Upper lobe of right lung (tissue), 1 donor: Measurements from ENCODE around the gene SNX22. TPM values are rescaled to one million over a fixed set of nuclear protein-coding genes. Genes with fewer than 3 reads are reported as not detected.

ENCODE experiments used
- ATAC-seq: fragments of 200-7000 bp; cut with Tn5 transposase; one replicate; pipeline ENCODE4 v1.9.1; 2020; ENCODE audit warnings: mild to moderate bottlenecking, moderate library complexity
- DNase-seq: peaks from one replicate; pipeline ENCODE4 v3.0.0-alpha.2; 2020
- H3K27ac ChIP-seq: fragments of 200-600 bp; one replicate; pipeline ENCODE4 v1.8.0; 2022
- H3K27me3 ChIP-seq: fragments of 200-600 bp; one replicate; pipeline ENCODE4 v1.8.0; 2022; ENCODE audit warnings: mild to moderate bottlenecking
- H3K36me3 ChIP-seq: fragments of 200-600 bp; one replicate; pipeline ENCODE4 v1.8.0; 2022
- H3K4me1 ChIP-seq: fragments of 200-600 bp; one replicate; pipeline ENCODE4 v1.8.0; 2022
- H3K4me3 ChIP-seq: fragments of 200-600 bp; one replicate; pipeline ENCODE4 v1.8.0; 2022; ENCODE audit warnings: mild to moderate bottlenecking
- H3K9me3 ChIP-seq: fragments of 200-600 bp; one replicate; pipeline ENCODE4 v1.8.0; 2022
- intact Hi-C: fragments of 100-400 bp; cut with DNase I; formaldehyde crosslinking; loops from one replicate; pipeline ENCODE4 v1.11.0; 2022
- total RNA-seq: library from RNA; stranded (reverse); fragmentation: NEBNext Ultra II Directional; extraction: Animal tissue kit (Norgen Biotek cat#: 25700); gene quantifications from one replicate; pipeline ENCODE4 v1.2.1, GENCODE V29; 2021
- TF ChIP-seq, protein P1 (sequence below): fragments of 200-600 bp; IDR thresholded peaks from one replicate; pipeline ENCODE4 v1.8.0; 2022; ENCODE audit warnings: antibody characterized with exemption
- donor health status: DM: no; HTN: yes; CAD: no; lungs with severe emphysema.

Gene SNX22
- total RNA-seq, 1 donor from 2014 or later = 28.3 TPM

DNA sequence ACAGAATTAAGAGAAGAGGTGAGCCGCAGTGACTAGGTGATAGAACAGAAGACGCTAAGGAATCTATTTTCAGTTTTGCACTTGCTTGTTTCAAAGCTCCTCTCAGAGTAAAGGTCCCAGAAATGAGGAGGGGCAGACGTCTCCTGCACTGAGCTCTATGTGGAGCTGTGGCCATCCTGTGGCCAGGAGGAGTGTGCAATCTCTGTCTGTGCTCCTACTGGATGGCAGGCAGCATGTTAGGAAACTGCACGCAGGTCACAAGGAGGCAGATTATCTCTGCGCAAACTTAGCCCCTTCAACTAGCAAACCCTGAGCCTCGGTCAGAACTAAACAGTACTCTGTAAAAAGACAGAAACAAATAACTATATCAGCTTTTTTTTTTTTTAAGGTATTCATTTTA, 42.4 kb downstream of the SNX22 start:
- H3K9me3 ChIP-seq = no peaks in the 10 kb centered on the region
- H3K27ac ChIP-seq = no peak overlapping the region
- TF ChIP-seq, protein P1, sequence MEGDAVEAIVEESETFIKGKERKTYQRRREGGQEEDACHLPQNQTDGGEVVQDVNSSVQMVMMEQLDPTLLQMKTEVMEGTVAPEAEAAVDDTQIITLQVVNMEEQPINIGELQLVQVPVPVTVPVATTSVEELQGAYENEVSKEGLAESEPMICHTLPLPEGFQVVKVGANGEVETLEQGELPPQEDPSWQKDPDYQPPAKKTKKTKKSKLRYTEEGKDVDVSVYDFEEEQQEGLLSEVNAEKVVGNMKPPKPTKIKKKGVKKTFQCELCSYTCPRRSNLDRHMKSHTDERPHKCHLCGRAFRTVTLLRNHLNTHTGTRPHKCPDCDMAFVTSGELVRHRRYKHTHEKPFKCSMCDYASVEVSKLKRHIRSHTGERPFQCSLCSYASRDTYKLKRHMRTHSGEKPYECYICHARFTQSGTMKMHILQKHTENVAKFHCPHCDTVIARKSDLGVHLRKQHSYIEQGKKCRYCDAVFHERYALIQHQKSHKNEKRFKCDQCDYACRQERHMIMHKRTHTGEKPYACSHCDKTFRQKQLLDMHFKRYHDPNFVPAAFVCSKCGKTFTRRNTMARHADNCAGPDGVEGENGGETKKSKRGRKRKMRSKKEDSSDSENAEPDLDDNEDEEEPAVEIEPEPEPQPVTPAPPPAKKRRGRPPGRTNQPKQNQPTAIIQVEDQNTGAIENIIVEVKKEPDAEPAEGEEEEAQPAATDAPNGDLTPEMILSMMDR = no peak
- no peaks in the 10 kb centered on the region for H3K27me3 ChIP-seq
- ATAC-seq (no peak), DNase-seq (no peak)
- H3K4me1 ChIP-seq = no peaks in the 10 kb centered on the region
- intact Hi-C loops = no loop called here
- peaks cover 13% of the 10 kb centered on the region for H3K36me3 ChIP-seq
- no peak overlapping the region for H3K4me3 ChIP-seq

- ATAC-seq (no peak), DNase-seq (no peak)
- Histone ChIP-seq H3K36me3 (peaks cover 26% of the 10 kb centered on the region), H3K27me3 (no peaks in the 10 kb centered on the region), H3K27ac (no peak overlapping the region), H3K4me1 (no peaks in the 10 kb centered on the region), H3K9me3 (no peaks in the 10 kb centered on the region), H3K4me3 (no peak overlapping the region)
- TF ChIP-seq, protein P1 = no peak
- intact Hi-C loops = no loop called here
These were observed 45.9 kb downstream of the SNX22 start for GRCh38 chr15:64197425-64197824.

DNA sequence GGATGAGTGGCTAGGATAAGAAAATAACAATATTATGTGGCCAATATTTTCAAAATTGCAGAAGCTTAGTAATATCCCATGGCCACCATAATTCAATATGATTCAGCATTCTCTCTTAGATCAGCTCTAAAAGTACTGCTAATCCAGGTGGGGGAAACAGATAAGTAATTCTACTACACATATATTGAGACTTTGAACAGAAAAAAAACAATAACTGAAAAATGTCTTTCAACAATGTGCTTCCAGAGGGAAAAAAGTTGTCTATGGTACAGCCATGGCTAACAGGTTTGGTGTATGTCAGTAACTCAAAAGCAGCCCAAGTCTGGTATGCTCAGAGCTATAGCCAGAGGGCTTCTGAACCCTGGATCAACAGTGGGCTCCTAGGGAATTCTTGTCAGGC, 53.7 kb downstream of the SNX22 start:
- H3K27ac ChIP-seq = no peak overlapping the region
- ATAC-seq (no peak), DNase-seq (no peak)
- no peaks in the 10 kb centered on the region for H3K9me3 ChIP-seq
- no peaks in the 10 kb centered on the region for H3K27me3 ChIP-seq
- TF ChIP-seq, protein P1 = no peak
- peaks cover 45% of the 10 kb centered on the region for H3K36me3 ChIP-seq
- H3K4me3 ChIP-seq = no peak overlapping the region
- intact Hi-C loops = no loop called here
- H3K4me1 ChIP-seq = no peaks in the 10 kb centered on the region

Other genes starting within 250 kb of the SNX22 start
- 73.3 TPM for gene DAPK2, start 105.2 kb upstream of the SNX22 start, total RNA-seq
- 54.9 TPM for gene CIAO2A, start 57.9 kb upstream of the SNX22 start, total RNA-seq
- 162 TPM for gene SNX1, start 55.7 kb upstream of the SNX22 start, total RNA-seq
- 389 TPM for gene PPIB, start 11.3 kb downstream of the SNX22 start, total RNA-seq
- 19.8 TPM for gene CSNK1G1, start 204.4 kb downstream of the SNX22 start, total RNA-seq
- 2.8 TPM for gene PCLAF, start 229.7 kb downstream of the SNX22 start, total RNA-seq
- gene TRIP4, start 236.1 kb downstream of the SNX22 start, total RNA-seq = 27.5 TPM